Measurements from ENCODE around the gene ZFP64.
"Not testable (repeated sequence)": the region's sequence is repeated elsewhere in the genome, so short reads cannot be mapped to it uniquely, and the experiment has no call there.

DNA sequence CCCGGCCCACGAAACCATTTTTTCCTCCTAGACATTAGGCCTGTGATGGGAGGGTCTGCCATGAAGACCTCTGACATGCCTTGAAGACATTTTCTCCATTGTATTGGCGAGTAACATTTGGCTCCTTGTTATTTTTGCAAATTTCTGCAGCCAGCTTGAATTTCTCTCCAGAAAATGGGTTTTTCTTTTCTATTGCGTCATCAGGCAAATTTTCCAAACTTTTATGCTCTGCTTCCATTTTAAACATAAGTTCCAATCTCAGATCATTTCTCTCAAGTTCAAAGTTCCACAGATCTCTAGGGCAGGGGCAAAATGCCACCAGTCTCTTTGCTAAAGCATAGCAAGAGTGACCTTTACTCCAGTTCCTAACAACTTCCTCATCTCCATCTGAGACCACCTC is 29.8 kb upstream of the ZFP64 start:
- not testable (repeated sequence) for TF ChIP-seq CTCF (conservative IDR thresholded peaks at IDR 0.05; ENCODE audit: low read length); EZH2phosphoT487 (IDR thresholded peaks at IDR 0.05; ENCODE audit: borderline replicate concordance, low read depth, low read length)

Measured in OCI-LY7 (cell line).